ENCODE measurements around the gene SLC37A4. TPM values are rescaled to one million over a fixed set of nuclear protein-coding genes. Genes with fewer than 3 reads are reported as not detected.

The SLC37A4 gene
- total and polyA plus RNA-seq, 2 of the 8 experiments (the other 6 are each of a cell fraction or from before 2014, with no cell fraction given): 35.1 to 91.9 TPM

DNA sequence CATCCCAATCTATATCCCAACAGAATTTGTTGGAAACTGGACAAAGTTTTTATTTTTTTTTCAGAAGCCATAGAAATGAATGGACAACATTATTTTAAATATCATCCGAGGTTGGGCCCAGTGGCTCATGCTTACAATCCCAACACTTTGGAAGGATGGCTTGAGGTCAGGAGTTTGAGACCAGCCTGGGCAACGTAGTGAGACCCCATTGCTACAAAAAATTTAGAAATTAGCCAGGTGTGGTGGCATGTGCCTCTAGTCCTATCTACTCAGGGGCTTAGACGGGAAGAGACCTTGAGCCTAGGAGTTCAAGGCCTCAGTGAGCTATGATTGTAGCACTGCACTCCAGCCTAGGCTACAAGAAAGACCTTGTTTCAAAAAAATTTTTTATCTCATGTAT is 4.1 kb upstream of the SLC37A4 start:
- peaks cover 4% of the 10 kb centered on the region; the same call in 1 of the 2 replicates for H3K23me2 ChIP-seq (ENCODE audit: low read depth, low read length)
- H3K27me3 ChIP-seq (replicated peaks in 1 of 4; ENCODE audit: control insufficient read depth in 3 of 4, extremely low read depth in 1 of 4, insufficient read depth in 3 of 4, low read length in 3 of 4): no peaks in the 10 kb centered on the region
- no peak overlapping the region for H3K4ac ChIP-seq (replicated peaks; ENCODE audit: insufficient read length, low read depth, low read length)
- H2BK15ac ChIP-seq (ENCODE audit: low read length): no peak overlapping the region
- no peak overlapping the region for H4K91ac ChIP-seq (replicated peaks; ENCODE audit: insufficient read length, low read length)
- no peaks in the 10 kb centered on the region for H3K9me3 ChIP-seq (ENCODE audit: insufficient read depth in 2 of 2, low read depth in 1 of 2, low read length in 1 of 2)
- no peaks in the 10 kb centered on the region; the same call in 1 of the 2 replicates for H3K79me1 ChIP-seq (ENCODE audit: low read depth, low read length)
- no peak overlapping the region for H3K23ac ChIP-seq (ENCODE audit: insufficient read length)
- no peak overlapping the region for H3K14ac ChIP-seq (ENCODE audit: insufficient read length)
- no peak overlapping the region for H3K18ac ChIP-seq (ENCODE audit: extremely low read depth, low read length)
- H2BK12ac ChIP-seq (ENCODE audit: low read depth, low read length): no peak overlapping the region
- no peak overlapping the region for H3K27ac ChIP-seq (ENCODE audit: low read depth, low read length)
- 88% methylated on average over 3 of the region's 3 CpGs; no CpG with 5 or more reads in 1 of the 2 experiments for WGBS, 2 experiments (ENCODE audit: extremely low coverage in 1 of 2, insufficient coverage in 1 of 2, insufficient read length in 1 of 2, insufficient replicate concordance in 2 of 2, low coverage in 1 of 2, low lambda C conversion rate in 2 of 2, missing lambda C conversion rate in 1 of 2)
- H4K8ac ChIP-seq (ENCODE audit: extremely low read depth, insufficient read depth, low read length): no peak overlapping the region
- FAIRE-seq (no peak), DNase-seq (ENCODE audit: low read depth in 1 of 2, low spot score in 2 of 2) (no peak)
- H3K4me3 ChIP-seq (ENCODE audit: extremely low read depth in 1 of 4, insufficient read depth in 2 of 4, low read depth in 3 of 4, low read length in 4 of 4): no peak overlapping the region
- H3K79me2 ChIP-seq (ENCODE audit: control insufficient read depth in 1 of 2, insufficient read depth in 2 of 2, low read length in 2 of 2): peaks cover 0 to under 1% of the 10 kb centered on the region in 2 experiments; a peak in 1 of 4 replicates
- no peak overlapping the region for H2AFZ ChIP-seq (ENCODE audit: low read length)
- POLR2A ChIA-PET (ENCODE audit: partially characterized antibody): interaction anchor here (1.2 kb wide), 1 partner anchor 19 kb away, joined by 4 read pairs; no protein-coding TSS in a partner anchor
- TF ChIP-seq CBX8 (IDR thresholded peaks at IDR 0.05; ENCODE audit: borderline replicate concordance, low read depth, low read length): no peak
- TF ChIP-seq MAFK (IDR thresholded peaks at IDR 0.05; ENCODE audit: low read depth, low read length): no peak
- TF ChIP-seq TBP (IDR thresholded peaks at IDR 0.05; ENCODE audit: low read depth, low read length): no peak
- TF ChIP-seq SP4 (IDR thresholded peaks at IDR 0.05; ENCODE audit: low read length): no peak
- TF ChIP-seq POU5F1 (IDR thresholded peaks at IDR 0.05; ENCODE audit: low read depth, low read length): no peak
- no peak for TF ChIP-seq TAF1 (IDR thresholded peaks at IDR 0.05; ENCODE audit: low read depth, low read length)
- no peak for TF ChIP-seq CEBPB (IDR thresholded peaks at IDR 0.05; ENCODE audit: low read depth, low read length)
- TF ChIP-seq TCF12 (IDR thresholded peaks at IDR 0.05; ENCODE audit: low read depth, low read length): no peak
- TF ChIP-seq ASH2L (IDR thresholded peaks at IDR 0.05; ENCODE audit: low read length): no peak
- no peak for TF ChIP-seq SIN3A (conservative IDR thresholded peaks at IDR 0.05 in 1 of 2, IDR thresholded peaks at IDR 0.05 in 1 of 2; ENCODE audit: low read depth in 1 of 2, low read length in 2 of 2)
- no peak for TF ChIP-seq JUND (IDR thresholded peaks at IDR 0.05; ENCODE audit: low read length)
- no peak for TF ChIP-seq GTF2F1 (IDR thresholded peaks at IDR 0.05; ENCODE audit: borderline replicate concordance, low read depth, low read length)
- TF ChIP-seq CHD2 (IDR thresholded peaks at IDR 0.05; ENCODE audit: low read length): no peak
- no peak for TF ChIP-seq EGR1 (IDR thresholded peaks at IDR 0.05; ENCODE audit: borderline replicate concordance, low read depth, low read length)
- TF ChIP-seq MAX (IDR thresholded peaks at IDR 0.05): no peak
- no peak for TF ChIP-seq ZNF274 (IDR thresholded peaks at IDR 0.05; ENCODE audit: borderline replicate concordance, extremely low read depth, low read length)
- H2BK20ac ChIP-seq (ENCODE audit: low read length): no peak overlapping the region
- no peak overlapping the region for H3K4me2 ChIP-seq (ENCODE audit: insufficient read depth in 1 of 2, low read depth in 2 of 2, low read length in 2 of 2)
- H3K56ac ChIP-seq (replicated peaks; ENCODE audit: insufficient read length, low read depth, low read length): no peak overlapping the region
- no peak overlapping the region for H2BK120ac ChIP-seq (replicated peaks; ENCODE audit: low read depth, low read length)
- no peak overlapping the region for H2AK5ac ChIP-seq (ENCODE audit: low read depth, low read length)
- CTCF ChIA-PET (ENCODE audit: partially characterized antibody): interaction anchor here (0.9 to 1.5 kb wide), 3 partner anchors 9 to 105 kb away, joined by 3 read pairs; no protein-coding TSS in a partner anchor
- no peak overlapping the region for H4K5ac ChIP-seq (ENCODE audit: insufficient read length, low read depth, low read length)
- no peaks in the 10 kb centered on the region for H3K36me3 ChIP-seq (ENCODE audit: control insufficient read depth in 2 of 4, insufficient read depth in 4 of 4, low read length in 3 of 4)
- H3K9ac ChIP-seq (replicated peaks in 1 of 4; ENCODE audit: extremely low read depth in 1 of 4, low read depth in 3 of 4, low read length in 3 of 4): no peak overlapping the region
- H4K20me1 ChIP-seq (replicated peaks in 1 of 2; ENCODE audit: control insufficient read depth in 1 of 2, insufficient read depth in 2 of 2, low read length in 2 of 2): no peaks in the 10 kb centered on the region
- no peak overlapping the region for H2BK5ac ChIP-seq (ENCODE audit: low read depth, low read length)
- peaks cover 0 to 3% (median 0%) of the 10 kb centered on the region in 4 experiments; a peak in 3 of 7 replicates for H3K4me1 ChIP-seq (replicated peaks in 1 of 4; ENCODE audit: control insufficient read depth in 3 of 4, insufficient read depth in 4 of 4, low read length in 3 of 4)
